Gastroesophageal sphincter (tissue), 3 donors: Measurements from ENCODE around the gene SPAG7.

Experiments used
- CTCF ChIP-seq, 4 experiments: fragments of 200-600 bp in 2 of 4; fragments of 450-650 bp in 2 of 4; sonication (generic) in 1 of 4; IDR thresholded peaks; one replicate each; pipeline ENCODE4 v1.5.1; 2017 to 2019; ENCODE audit warnings: antibody characterized with exemption in 4 of 4, mild to moderate bottlenecking in 2 of 4, moderate library complexity in 2 of 4
- POLR2A ChIP-seq, 2 donors: fragments of 450-650 bp; IDR thresholded peaks; one replicate each; pipeline ENCODE4 v1.6.1; 2017; ENCODE audit warnings: antibody characterized with exemption in 2 of 2, mild to moderate bottlenecking in 2 of 2, moderate library complexity in 1 of 2

- no peak for TF ChIP-seq CTCF (IDR thresholded peaks at IDR 0.05)
- no peak for TF ChIP-seq POLR2A (IDR thresholded peaks at IDR 0.05)
These were observed 48.0 kb downstream of the SPAG7 start for GRCh38 chr17:4919511-4920047.
